HCT116 (cell line): ENCODE data around the gene DOCK2. TPM values are rescaled to one million over a fixed set of nuclear protein-coding genes. Genes with fewer than 3 reads are reported as not detected.

Experiments
- ATAC-seq: fragments of 200-7000 bp; cut with Tn5 transposase; 2 replicates; pipeline ENCODE4 v1.9.1; 2020; ENCODE audit warnings: mild to moderate bottlenecking, moderate library complexity
- BruUV-seq: library from RNA; stranded (reverse); fragments of 400-500 nt; replicated peaks from 2 replicates; lab custom pipeline; 2021; lab: Mats Ljungman, UMichigan
- CTCF ChIA-PET: fragments of 300-600 bp; sonication (Branson Sonifier 250); formaldehyde crosslinking; loops from one replicate; lab custom pipeline; 2021; ENCODE audit warnings: antibody characterized with exemption; lab: Charles Lee
- POLR2A ChIA-PET: fragments of 300-600, 350-600 bp; sonication (Branson Sonifier 250); formaldehyde crosslinking; loops from one replicate; lab custom pipeline; 2021; ENCODE audit warnings: antibody characterized with exemption; lab: Charles Lee
- RAD21 ChIA-PET, 2 experiments: fragments of 300-600 bp; sonication (Branson Sonifier 250); formaldehyde crosslinking; loops; one replicate each; lab custom pipeline; 2023; ENCODE audit warnings: low total read pairs in 2 of 2; ENCODE audit not compliant: uncharacterized antibody in 2 of 2, unreplicated experiment in 2 of 2, low non-redundant PET in 1 of 2; lab: Charles Lee
- DNase-seq: peaks from one replicate; pipeline ENCODE4 v3.0.0-alpha.2; 2010; ENCODE audit warnings: low read depth, low spot score
- H2AFZ ChIP-seq: fragments of 200-600 bp; shearing (Covaris generic), sonication (generic); 2 replicates; pipeline ENCODE4 v1.6.1; 2017; ENCODE audit warnings: low read depth, mixed run types, mixed read lengths, antibody characterized with exemption, low read length; ENCODE audit not compliant: poor library complexity, severe bottlenecking
- H3K27ac ChIP-seq: 2 replicates; pipeline ENCODE4 v1.5.1; 2012; ENCODE audit warnings: low read depth, low read length
- H3K27me3 ChIP-seq: fragments of 200-600 bp; sonication (generic); 2 replicates; pipeline ENCODE4 v1.6.1; 2016; ENCODE audit warnings: mixed run types, low read length, mixed read lengths; ENCODE audit not compliant: insufficient read depth
- H3K36me3 ChIP-seq, 2 experiments: fragments of 200-500 bp in 1 of 2; fragments of 200-600 bp in 1 of 2; sonication (Bioruptor generic) in 1 of 2; sonication (generic) in 1 of 2; 2 replicates each; pipeline versions ENCODE4 v1.5.1 to v1.6.1; 2014 to 2016; ENCODE audit warnings: low read length in 2 of 2, inconsistent platforms in 1 of 2, mixed read lengths in 1 of 2, mixed run types in 1 of 2; ENCODE audit not compliant: insufficient read depth in 2 of 2, control insufficient read depth in 1 of 2
- H3K4me1 ChIP-seq, 2 experiments: fragments of 200-600 bp in 1 of 2; sonication (generic) in 1 of 2; 2 replicates each; pipeline versions ENCODE4 v1.5.1 to v1.6.1; 2012 to 2017; ENCODE audit warnings: low read length in 2 of 2, inconsistent platforms in 1 of 2, mild to moderate bottlenecking in 1 of 2, mixed read lengths in 1 of 2, mixed run types in 1 of 2, moderate library complexity in 1 of 2; ENCODE audit not compliant: insufficient read depth in 2 of 2, control insufficient read depth in 1 of 2
- H3K4me2 ChIP-seq: fragments of 200-600 bp; sonication (generic); 2 replicates; pipeline ENCODE4 v1.6.1; 2017; ENCODE audit warnings: mixed run types, low read length, mixed read lengths
- H3K4me3 ChIP-seq, 2 experiments: fragments of 200-600 bp in 1 of 2; sonication (generic) in 1 of 2; replicated peaks in 1 of 2; 2 replicates each; pipeline ENCODE4 v1.5.1; 2011 to 2016; ENCODE audit warnings: low read length in 2 of 2, control low read depth in 1 of 2, low read depth in 1 of 2, mild to moderate bottlenecking in 1 of 2, mixed read lengths in 1 of 2, mixed run types in 1 of 2
- H3K79me2 ChIP-seq: fragments of 200-600 bp; sonication (generic); 2 replicates; pipeline ENCODE4 v1.6.1; 2017; ENCODE audit warnings: mild to moderate bottlenecking, mixed run types, low read length, moderate library complexity, mixed read lengths; ENCODE audit not compliant: insufficient read depth
- H3K9ac ChIP-seq: fragments of 200-600 bp; sonication (generic); 2 replicates; pipeline ENCODE4 v1.6.1; 2016; ENCODE audit warnings: low read length, mixed read lengths
- H3K9me2 ChIP-seq: fragments of 200-600 bp; sonication (generic), shearing (Covaris generic); 2 replicates; pipeline ENCODE4 v1.6.1; 2017; ENCODE audit warnings: mixed run types, mild to moderate bottlenecking, moderate library complexity; ENCODE audit not compliant: insufficient read depth
- H3K9me3 ChIP-seq, 2 experiments: fragments of 200-500 bp in 1 of 2; fragments of 200-600 bp in 1 of 2; sonication (Bioruptor generic) in 1 of 2; sonication (generic) in 1 of 2; 2 replicates each; pipeline ENCODE4 v1.6.1; 2014 to 2017; ENCODE audit warnings: low read length in 2 of 2, mixed read lengths in 2 of 2, inconsistent platforms in 1 of 2, low read depth in 1 of 2, mild to moderate bottlenecking in 1 of 2, mixed run types in 1 of 2, moderate library complexity in 1 of 2; ENCODE audit not compliant: control insufficient read depth in 1 of 2, insufficient read depth in 1 of 2
- H4K20me1 ChIP-seq: fragments of 200-600 bp; sonication (generic), shearing (Covaris generic); 2 replicates; pipeline ENCODE4 v1.6.1; 2017; ENCODE audit warnings: mixed run types, mild to moderate bottlenecking, moderate library complexity; ENCODE audit not compliant: insufficient read depth
- CBX3 ChIP-seq: IDR thresholded peaks from 2 replicates; pipeline ENCODE4 v1.6.1; 2012; ENCODE audit warnings: low read depth
- CEBPB ChIP-seq: IDR thresholded peaks from 2 replicates; pipeline ENCODE4 v1.6.1; 2012; ENCODE audit warnings: low read depth
- CTCF ChIP-seq, 3 experiments: fragments of 200-600 bp in 1 of 3; sonication (generic) in 1 of 3; IDR thresholded peaks in 2 of 3; conservative IDR thresholded peaks in 1 of 3; 2 replicates each; pipeline ENCODE4 v1.5.1; 2012 to 2017; ENCODE audit warnings: low read depth in 2 of 3, low read length in 2 of 3, antibody characterized with exemption in 1 of 3, borderline replicate concordance in 1 of 3, control low read depth in 1 of 3, mild to moderate bottlenecking in 1 of 3, mixed read lengths in 1 of 3, mixed run types in 1 of 3, moderate library complexity in 1 of 3; ENCODE audit not compliant: insufficient read depth in 1 of 3
- EGR1 ChIP-seq: IDR thresholded peaks from 2 replicates; pipeline ENCODE4 v1.6.1; 2012; ENCODE audit warnings: low read depth
- ELF1 ChIP-seq: IDR thresholded peaks from 2 replicates; pipeline ENCODE4 v1.6.1; 2012; ENCODE audit warnings: low read depth, borderline replicate concordance
- EZH2 ChIP-seq: fragments of 200-600 bp; sonication (generic); IDR thresholded peaks from 2 replicates; pipeline ENCODE4 v1.6.1; 2017; ENCODE audit warnings: antibody characterized with exemption, mixed run types
- JUND ChIP-seq: IDR thresholded peaks from 2 replicates; pipeline ENCODE4 v1.6.1; 2012
- MAX ChIP-seq: IDR thresholded peaks from 2 replicates; pipeline ENCODE4 v1.6.1; 2012
- POLR2A ChIP-seq: IDR thresholded peaks from 2 replicates; pipeline ENCODE4 v1.7.0; 2011; ENCODE audit warnings: borderline replicate concordance; ENCODE audit not compliant: insufficient read depth, insufficient read length; ENCODE audit errors: extremely low read depth
- POLR2AphosphoS5 ChIP-seq: IDR thresholded peaks from 2 replicates; pipeline ENCODE4 v1.6.1; 2011; ENCODE audit warnings: mild to moderate bottlenecking, low read depth, low read length, moderate library complexity
- SIN3A ChIP-seq: IDR thresholded peaks from 2 replicates; pipeline ENCODE4 v1.6.1; 2012; ENCODE audit warnings: low read depth
- SP1 ChIP-seq: IDR thresholded peaks from 2 replicates; pipeline ENCODE4 v1.6.1; 2012; ENCODE audit warnings: low read depth
- SRF ChIP-seq: IDR thresholded peaks from 2 replicates; pipeline ENCODE4 v1.6.1; 2012; ENCODE audit warnings: low read depth
- TCF7L2 ChIP-seq: IDR thresholded peaks from 2 replicates; pipeline ENCODE4 v1.7.0; 2011; ENCODE audit warnings: borderline replicate concordance, inconsistent platforms; ENCODE audit not compliant: insufficient read depth, insufficient read length; ENCODE audit errors: extremely low read depth
- YY1 ChIP-seq: IDR thresholded peaks from 2 replicates; pipeline ENCODE4 v1.6.1; 2011; ENCODE audit warnings: low read length, low read depth, moderate library complexity, mild to moderate bottlenecking; ENCODE audit not compliant: insufficient replicate concordance; ENCODE audit errors: extremely low read depth
- ZBTB33 ChIP-seq: IDR thresholded peaks from 2 replicates; pipeline ENCODE4 v1.6.1; 2011; ENCODE audit warnings: mild to moderate bottlenecking, low read length, moderate library complexity; ENCODE audit not compliant: insufficient replicate concordance; ENCODE audit errors: extremely low read depth
- ZFX ChIP-seq: fragments of 450-650 bp; IDR thresholded peaks from 2 replicates; pipeline ENCODE4 v1.6.1; 2017
- ZNF274 ChIP-seq: fragments of 200-500 bp; sonication (Bioruptor generic); IDR thresholded peaks from 2 replicates; pipeline ENCODE4 v1.6.1; 2014; ENCODE audit warnings: mild to moderate bottlenecking, low read depth, low read length, inconsistent platforms
- intact Hi-C: fragments of 100-400 bp; cut with micrococcal nuclease; formaldehyde crosslinking; loops from 2 replicates; pipeline ENCODE4 v1.10.0; 2022
- total RNA-seq: library from RNA; stranded (reverse); gene quantifications from one replicate; pipeline ENCODE4 v1.2.1, GENCODE V29; 2021; ENCODE audit not compliant: unreplicated experiment

Gene DOCK2
- total RNA-seq, 1 experiment from 2014 or later, result 0.89 TPM

GRCh38 chr5:169691471-169691870 lies 54.4 kb downstream of the DOCK2 start:
- intact Hi-C loops, result no loop called here
- Histone ChIP-seq H3K36me3 (no peaks in the 10 kb centered on the region), H3K9me3 (no peaks in the 10 kb centered on the region), H3K27ac (no peak overlapping the region), H3K4me2 (no peak overlapping the region), H3K9ac (no peak overlapping the region), H3K79me2 (no peaks in the 10 kb centered on the region)
- ATAC-seq, result no peak
- TF ChIP-seq EZH2, result no peak
- no peak for TF ChIP-seq ZBTB33
- TF ChIP-seq CBX3, result no peak
- TF ChIP-seq ZNF274, result no peak
- TF ChIP-seq ZFX, result no peak
- no peak for TF ChIP-seq SIN3A
- no peak for TF ChIP-seq SP1
- no peak for TF ChIP-seq POLR2A
- no peak for TF ChIP-seq EGR1
- no peak for TF ChIP-seq TCF7L2
- no peak for TF ChIP-seq CEBPB
- TF ChIP-seq ELF1, result no peak
- no peak for TF ChIP-seq SRF
- no peak for TF ChIP-seq POLR2AphosphoS5
- no peak for TF ChIP-seq JUND
- TF ChIP-seq CTCF (IDR thresholded peaks at IDR 0.05 in 2 of 3, conservative IDR thresholded peaks at IDR 0.05 in 1 of 3; ENCODE audit: borderline replicate concordance in 1 of 3, insufficient read depth in 1 of 3, low read depth in 2 of 3, low read length in 2 of 3), result no peak
- TF ChIP-seq YY1, result no peak
- TF ChIP-seq MAX, result no peak
- TF ChIP-seq, all 23 proteins: peak for 0
- RAD21 ChIA-PET, result no interaction called here
- BruUV-seq, result no TSS peak
- Histone ChIP-seq H2AFZ (no peak overlapping the region), H4K20me1 (no peaks in the 10 kb centered on the region), H3K4me1 (peaks cover 0 to 15% of the 10 kb centered on the region in 2 experiments; a peak in 3 of 4 replicates), H3K4me3 (no peak overlapping the region), H3K9me2 (no peaks in the 10 kb centered on the region), H3K27me3 (peaks cover 23% of the 10 kb centered on the region; the same call in 1 of the 2 replicates)
- CTCF ChIA-PET, result no interaction called here
- POLR2A ChIA-PET, result no interaction called here
- no peak for DNase-seq
